CD4-positive, alpha-beta T cell (primary cell): ENCODE results near the gene TIMM10. TPM values are rescaled to one million over a fixed set of nuclear protein-coding genes. Genes with fewer than 3 reads are reported as not detected.

Experiments used
- ATAC-seq: fragments of 200-7000 bp; cut with Tn5 transposase; one replicate; pipeline ENCODE4 v1.10.0; 2022; ENCODE audit warnings: mild to moderate bottlenecking; ENCODE audit not compliant: poor library complexity
- CTCF ChIA-PET: fragments of 350-600 bp; sonication (Branson Sonifier 250); formaldehyde crosslinking; loops from one replicate; lab custom pipeline; 2021; ENCODE audit warnings: antibody characterized with exemption, inconsistent platforms; lab: Charles Lee
- POLR2A ChIA-PET: fragments of 350-600 bp; sonication (Branson Sonifier 250); formaldehyde crosslinking; loops from one replicate; lab custom pipeline; 2021; ENCODE audit warnings: antibody characterized with exemption, inconsistent platforms; lab: Charles Lee
- DNase-seq, 14 experiments: peaks; one replicate each; pipeline ENCODE4 v3.0.0-alpha.2; 2013 to 2020; ENCODE audit warnings: mixed read lengths in 2 of 14
- H3K27ac ChIP-seq, 2 donors: one replicate each; pipeline versions ENCODE4 v1.5.1 to v1.7.0; 2013; ENCODE audit warnings: low read length in 2 of 2, low read depth in 1 of 2, mild to moderate bottlenecking in 1 of 2
- H3K27me3 ChIP-seq, 2 experiments: 1 replicate in 1 of 2; 2 replicates in 1 of 2; pipeline versions ENCODE4 v1.6.1 to v1.7.0; 2013; ENCODE audit warnings: low read length in 2 of 2, control low read depth in 1 of 2, mild to moderate bottlenecking in 1 of 2, moderate library complexity in 1 of 2; ENCODE audit not compliant: insufficient read depth in 2 of 2, control insufficient read depth in 1 of 2
- H3K36me3 ChIP-seq: one replicate; pipeline ENCODE4 v1.6.1; 2013; ENCODE audit warnings: low read length, control low read depth; ENCODE audit not compliant: insufficient read depth
- H3K4me1 ChIP-seq: one replicate; pipeline ENCODE4 v1.6.1; 2013; ENCODE audit warnings: low read length, control low read depth; ENCODE audit not compliant: insufficient read depth
- H3K4me3 ChIP-seq: one replicate; pipeline ENCODE4 v1.5.1; 2013; ENCODE audit warnings: mild to moderate bottlenecking, low read length, moderate library complexity
- H3K9me3 ChIP-seq, 2 experiments: 1 replicate in 1 of 2; 2 replicates in 1 of 2; pipeline versions ENCODE4 v1.6.1 to v1.7.0; 2013; ENCODE audit warnings: low read length in 2 of 2, mild to moderate bottlenecking in 2 of 2, control low read depth in 1 of 2, moderate library complexity in 1 of 2; ENCODE audit not compliant: control insufficient read depth in 1 of 2, insufficient read depth in 1 of 2
- H3K27ac Mint-ChIP-seq: one replicate; pipeline ENCODE4 v1.8.0; 2020; ENCODE audit warnings: mixed read lengths
- H3K27me3 Mint-ChIP-seq: one replicate; pipeline ENCODE4 v1.8.0; 2021; ENCODE audit warnings: mixed read lengths
- H3K36me3 Mint-ChIP-seq: one replicate; pipeline ENCODE4 v1.8.0; 2021; ENCODE audit warnings: low read depth, mixed read lengths
- H3K4me1 Mint-ChIP-seq: one replicate; pipeline ENCODE4 v1.8.0; 2021; ENCODE audit warnings: low read depth, mixed read lengths
- H3K4me3 Mint-ChIP-seq: one replicate; pipeline ENCODE4 v1.8.0; 2020; ENCODE audit warnings: mild to moderate bottlenecking, mixed read lengths
- H3K9me3 Mint-ChIP-seq: one replicate; pipeline ENCODE4 v1.8.0; 2020; ENCODE audit warnings: mixed read lengths
- CTCF ChIP-seq: fragments of 200-600 bp; IDR thresholded peaks from one replicate; pipeline ENCODE4 v1.8.0; 2022; ENCODE audit warnings: antibody characterized with exemption, mild to moderate bottlenecking
- intact Hi-C, 2 experiments: fragments of 100-400 bp; cut with DNase I in 1 of 2; cut with micrococcal nuclease in 1 of 2; formaldehyde crosslinking; loops; one replicate each; pipeline versions ENCODE4 v1.15.1 to v1.9.0; 2023 to 2025; cut with DNase I, micrococcal nuclease
- total RNA-seq, 174 experiments: library from RNA in 2 of 174; stranded (reverse) in 2 of 174; gene quantifications; one replicate each; pipeline ENCODE4 v1.2.3 and lab custom pipeline; 2021 to 2026

TIMM10 gene
- total RNA-seq, 2 experiments from 2014 or later: 28.0 TPM

GRCh38 chr11:57546869-57547475, 16.4 kb upstream of the TIMM10 start:
- Histone ChIP-seq H3K9me3 (no peaks in the 10 kb centered on the region), H3K4me3 (no peak overlapping the region), H3K27ac (peak overlapping the region in 1 of 2 donors; percentile 1), H3K27me3 (no peaks in the 10 kb centered on the region), H3K36me3 (peaks cover 41% of the 10 kb centered on the region), H3K4me1 (no peaks in the 10 kb centered on the region)
- ChIA-PET CTCF (interaction anchor here (0.7 kb wide), 1 partner anchor 20 kb away, joined by 3 read pairs; no protein-coding TSS in a partner anchor), POLR2A (no interaction called here)
- ATAC-seq: no peak
- Mint-ChIP-seq H3K4me3 (no peak overlapping the region), H3K9me3 (no peaks in the 10 kb centered on the region), H3K36me3 (peaks cover 45% of the 10 kb centered on the region), H3K4me1 (no peaks in the 10 kb centered on the region), H3K27ac (no peak overlapping the region), H3K27me3 (no peaks in the 10 kb centered on the region)
- DNase-seq: no peak
- TF ChIP-seq CTCF: no peak
- intact Hi-C loops: no loop called here

- H3K4me3 ChIP-seq: no peak overlapping the region
- ATAC-seq (no peak), DNase-seq (no peak)
- H3K27ac ChIP-seq: no peak overlapping the region
- H3K9me3 ChIP-seq: no peaks in the 10 kb centered on the region
- no peaks in the 10 kb centered on the region for H3K4me1 Mint-ChIP-seq
- H3K27me3 Mint-ChIP-seq: no peaks in the 10 kb centered on the region
- peaks cover 40% of the 10 kb centered on the region for H3K36me3 Mint-ChIP-seq
- peaks cover 36% of the 10 kb centered on the region for H3K36me3 ChIP-seq
- no peak overlapping the region for H3K4me3 Mint-ChIP-seq
- H3K9me3 Mint-ChIP-seq: no peaks in the 10 kb centered on the region
- POLR2A ChIA-PET: no interaction called here
- intact Hi-C loops: no loop called here
- H3K27ac Mint-ChIP-seq: no peak overlapping the region
- TF ChIP-seq CTCF: no peak
- H3K4me1 ChIP-seq: no peaks in the 10 kb centered on the region
- CTCF ChIA-PET: interaction anchor here (0.7 kb wide), 1 partner anchor 19 kb away, joined by 3 read pairs; no protein-coding TSS in a partner anchor
- H3K27me3 ChIP-seq: no peaks in the 10 kb centered on the region
Measured at GRCh38 chr11:57546451-57546850, 15.9 kb upstream of the TIMM10 start.

- H3K27me3 ChIP-seq: no peaks in the 10 kb centered on the region
- Mint-ChIP-seq H3K4me3 (no peak overlapping the region), H3K27ac (no peak overlapping the region), H3K9me3 (no peaks in the 10 kb centered on the region), H3K27me3 (no peaks in the 10 kb centered on the region), H3K36me3 (peaks cover 36% of the 10 kb centered on the region), H3K4me1 (no peaks in the 10 kb centered on the region)
- DNase-seq (no peak), ATAC-seq (no peak)
- POLR2A ChIA-PET: no interaction called here
- CTCF ChIA-PET: no interaction called here
- H3K4me1 ChIP-seq: no peaks in the 10 kb centered on the region
- TF ChIP-seq CTCF: no peak
- H3K36me3 ChIP-seq: peaks cover 30% of the 10 kb centered on the region
- H3K9me3 ChIP-seq: no peaks in the 10 kb centered on the region
- intact Hi-C loops: no loop called here
- no peak overlapping the region for H3K4me3 ChIP-seq
- H3K27ac ChIP-seq: no peak overlapping the region
Measured at GRCh38 chr11:57545883-57546282, 15.3 kb upstream of the TIMM10 start.
